Measurements from ENCODE around the gene ST6GALNAC3.

ST6GALNAC3 gene

GRCh38 chr1:76571248-76571647 is 496.7 kb downstream of the ST6GALNAC3 start:
- DNase-seq (ENCODE audit: low read depth in 1 of 2, low spot score in 1 of 2) = no peak

GRCh38 chr1:76572229-76572628 is 497.7 kb downstream of the ST6GALNAC3 start:
- no peak for DNase-seq (ENCODE audit: low read depth in 1 of 2, low spot score in 1 of 2)

GRCh38 chr1:76576876-76577524 is 502.5 kb downstream of the ST6GALNAC3 start:
- no peak for DNase-seq (ENCODE audit: low read depth in 1 of 2, low spot score in 1 of 2)

- DNase-seq (ENCODE audit: low read depth in 1 of 2, low spot score in 1 of 2) = no peak
Observed at GRCh38 chr1:76577525-76578185, 503.1 kb downstream of the ST6GALNAC3 start.

GRCh38 chr1:76580206-76580605 is 505.7 kb downstream of the ST6GALNAC3 start:
- DNase-seq (ENCODE audit: low read depth in 1 of 2, low spot score in 1 of 2) = no peak

GRCh38 chr1:76581712-76582111 is 507.2 kb downstream of the ST6GALNAC3 start:
- DNase-seq (ENCODE audit: low read depth in 1 of 2, low spot score in 1 of 2) = no peak

- DNase-seq (ENCODE audit: low read depth in 1 of 2, low spot score in 1 of 2) = no peak
Observed at GRCh38 chr1:76583235-76583868, 508.8 kb downstream of the ST6GALNAC3 start.

GRCh38 chr1:76583875-76584477 is 509.4 kb downstream of the ST6GALNAC3 start:
- no peak for DNase-seq (ENCODE audit: low read depth in 1 of 2, low spot score in 1 of 2)

- no peak for DNase-seq (ENCODE audit: low read depth in 1 of 2, low spot score in 1 of 2)
Observed at GRCh38 chr1:76585980-76586674, 511.6 kb downstream of the ST6GALNAC3 start.

GRCh38 chr1:76587212-76587611 is 512.7 kb downstream of the ST6GALNAC3 start:
- no peak for DNase-seq (ENCODE audit: low read depth in 1 of 2, low spot score in 1 of 2)

- no peak for DNase-seq (ENCODE audit: low read depth in 1 of 2, low spot score in 1 of 2)
Observed at GRCh38 chr1:76591461-76591860, 516.9 kb downstream of the ST6GALNAC3 start.

GRCh38 chr1:76591963-76592362 is 517.4 kb downstream of the ST6GALNAC3 start:
- DNase-seq (ENCODE audit: low read depth in 1 of 2, low spot score in 1 of 2) = no peak

- no peak for DNase-seq (ENCODE audit: low read depth in 1 of 2, low spot score in 1 of 2)
Observed at GRCh38 chr1:76593141-76593540, 518.6 kb downstream of the ST6GALNAC3 start.

GRCh38 chr1:76593618-76594017 is 519.1 kb downstream of the ST6GALNAC3 start:
- DNase-seq (ENCODE audit: low read depth in 1 of 2, low spot score in 1 of 2) = no peak

GRCh38 chr1:76595024-76595423 is 520.5 kb downstream of the ST6GALNAC3 start:
- no peak for DNase-seq (ENCODE audit: low read depth in 1 of 2, low spot score in 1 of 2)

- DNase-seq (ENCODE audit: low read depth in 1 of 2, low spot score in 1 of 2) = no peak
Observed at GRCh38 chr1:76601465-76601864, 526.9 kb downstream of the ST6GALNAC3 start.

- DNase-seq (ENCODE audit: low read depth in 1 of 2, low spot score in 1 of 2) = no peak
Observed at GRCh38 chr1:76607717-76608116, 533.2 kb downstream of the ST6GALNAC3 start.

- no peak for DNase-seq (ENCODE audit: low read depth in 1 of 2, low spot score in 1 of 2)
Observed at GRCh38 chr1:76611770-76612445, 537.4 kb downstream of the ST6GALNAC3 start.

GRCh38 chr1:76613886-76614285 is 539.3 kb downstream of the ST6GALNAC3 start:
- DNase-seq (ENCODE audit: low read depth in 1 of 2, low spot score in 1 of 2) = no peak

- no peak for DNase-seq (ENCODE audit: low read depth in 1 of 2, low spot score in 1 of 2)
Observed at GRCh38 chr1:76615253-76616035, 540.9 kb downstream of the ST6GALNAC3 start.

Data from activated CD4-positive, alpha-beta T cell treated with anti-CD3 and anti-CD28 coated beads, Interleukin-2, amount 50 U/mL, for 24 hours (primary cell).